Retinal pigment epithelial cell (primary cell): ENCODE measurements around the gene MZB1.

Experiments used
- DNase-seq: peaks from one replicate; pipeline ENCODE4 v3.0.0-alpha.2; 2010; ENCODE audit warnings: low read depth
- H3K4me3 ChIP-seq: 2 replicates; pipeline ENCODE4 v1.5.1; 2011; ENCODE audit warnings: mild to moderate bottlenecking, low read length, control low read depth, moderate library complexity
- CTCF ChIP-seq: conservative IDR thresholded peaks from 2 replicates; pipeline ENCODE4 v1.5.1; 2011; ENCODE audit warnings: low read depth, low read length, control low read depth, inconsistent platforms

The MZB1 gene

GRCh38 chr5:139371482-139372435 lies 18.0 kb downstream of the MZB1 start:
- no peak for TF ChIP-seq CTCF
- H3K4me3 ChIP-seq: no peak overlapping the region
- DNase-seq: no peak

- DNase-seq: no peak
- no peak overlapping the region for H3K4me3 ChIP-seq
- TF ChIP-seq CTCF: no peak
Measured at GRCh38 chr5:139369181-139369580, 20.5 kb downstream of the MZB1 start.

GRCh38 chr5:139368613-139369012 lies 21.1 kb downstream of the MZB1 start:
- no peak overlapping the region for H3K4me3 ChIP-seq
- DNase-seq: no peak
- TF ChIP-seq CTCF: peak; percentile 16

- no peak for DNase-seq
- TF ChIP-seq CTCF: no peak
- H3K4me3 ChIP-seq: no peak overlapping the region
Measured at GRCh38 chr5:139364466-139364865, 25.2 kb downstream of the MZB1 start.

GRCh38 chr5:139363937-139364336 lies 25.8 kb downstream of the MZB1 start:
- no peak for TF ChIP-seq CTCF
- DNase-seq: no peak

GRCh38 chr5:139361835-139362429 lies 27.8 kb downstream of the MZB1 start:
- TF ChIP-seq CTCF: no peak
- DNase-seq: no peak
- no peak overlapping the region for H3K4me3 ChIP-seq

More at GRCh38 chr5:139363937-139364336, 25.8 kb downstream of the MZB1 start:
- H3K4me3 ChIP-seq: no peak overlapping the region
